HepG2 (cell line): Measurements from ENCODE around the gene NTPCR. TPM values are rescaled to one million over a fixed set of nuclear protein-coding genes. Genes with fewer than 3 reads are reported as not detected.

Source experiments
- ATAC-seq: fragments of 200-7000 bp; cut with Tn5 transposase; 3 replicates; pipeline ENCODE4 v1.9.1; 2020; ENCODE audit warnings: mild to moderate bottlenecking, moderate library complexity
- BruUV-seq: library from RNA; stranded (reverse); fragments of 400-500 nt; replicated peaks from 2 replicates; lab custom pipeline; 2021; lab: Mats Ljungman, UMichigan
- CTCF ChIA-PET: fragments of 300-600 bp; formaldehyde crosslinking; extraction: SDS; loops from one replicate; lab custom pipeline; 2021; ENCODE audit warnings: low total read pairs, inconsistent platforms, low intra/inter-chr PET ratio; lab: Yijun Ruan, JAX
- POLR2A ChIA-PET: fragments of 350-600 bp; sonication (Branson Sonifier 250); formaldehyde crosslinking; loops from one replicate; lab custom pipeline; 2020; ENCODE audit warnings: antibody characterized with exemption, inconsistent platforms; lab: Yijun Ruan, JAX
- DNase-seq: peaks from one replicate; pipeline ENCODE4 v3.0.0-alpha.2; 2015; ENCODE audit warnings: low spot score
- FAIRE-seq: peaks from 3 replicates; lab custom pipeline; 2011; peaks lifted over from hg19 to GRCh38; lab: Jason Lieb, UNC
- H2AFZ ChIP-seq: one replicate; pipeline ENCODE4 v1.6.1; 2011; ENCODE audit warnings: low read length, inconsistent platforms
- H3K27ac ChIP-seq: fragments of 300-600 bp; 3 replicates; pipeline ENCODE4 v1.8.0; 2011; ENCODE audit warnings: mixed run types, mild to moderate bottlenecking, mixed read lengths, low read length, inconsistent platforms; ENCODE audit not compliant: insufficient read depth; ENCODE audit errors: extremely low read length
- H3K27me3 ChIP-seq, 2 experiments: fragments of 200-600 bp in 1 of 2; 2 replicates in 1 of 2; 3 replicates in 1 of 2; pipeline versions ENCODE4 v1.6.0 to v1.8.0; 2011; ENCODE audit warnings: low read length in 2 of 2, mild to moderate bottlenecking in 2 of 2, moderate library complexity in 2 of 2, inconsistent platforms in 1 of 2; ENCODE audit not compliant: insufficient read depth in 2 of 2, control insufficient read depth in 1 of 2
- H3K36me3 ChIP-seq, 2 experiments: fragments of 200-600 bp in 1 of 2; replicated peaks in 1 of 2; 2 replicates in 1 of 2; 3 replicates in 1 of 2; pipeline versions ENCODE4 v1.5.1 to v1.8.0; 2011; ENCODE audit warnings: low read length in 2 of 2, inconsistent platforms in 1 of 2; ENCODE audit not compliant: insufficient read depth in 2 of 2, control insufficient read depth in 1 of 2
- H3K4me1 ChIP-seq: 2 replicates; pipeline ENCODE4 v1.5.1; 2012; ENCODE audit warnings: low read length, inconsistent platforms; ENCODE audit not compliant: insufficient read depth
- H3K4me2 ChIP-seq: 2 replicates; pipeline ENCODE4 v1.6.0; 2011; ENCODE audit warnings: low read depth, low read length, inconsistent platforms
- H3K4me3 ChIP-seq, 3 experiments: fragments of 200-600 bp in 1 of 3; sonication (generic), shearing (Covaris generic) in 1 of 3; replicated peaks in 1 of 3; 2 replicates each; pipeline ENCODE4 v1.5.1; 2011 to 2016; ENCODE audit warnings: low read length in 3 of 3, inconsistent platforms in 2 of 3, low read depth in 2 of 3, mild to moderate bottlenecking in 2 of 3, control low read depth in 1 of 3, mixed read lengths in 1 of 3; ENCODE audit not compliant: insufficient read depth in 1 of 3
- H3K79me2 ChIP-seq: one replicate; pipeline ENCODE4 v1.6.1; 2011; ENCODE audit warnings: low read length, inconsistent platforms; ENCODE audit not compliant: insufficient read depth
- H3K9ac ChIP-seq: 2 replicates; pipeline ENCODE4 v1.6.0; 2011; ENCODE audit warnings: mild to moderate bottlenecking, low read depth, low read length, inconsistent platforms; ENCODE audit not compliant: insufficient read depth
- H3K9me3 ChIP-seq: 2 replicates; pipeline ENCODE4 v1.5.1; 2012; ENCODE audit warnings: mild to moderate bottlenecking, low read length
- H4K20me1 ChIP-seq: 2 replicates; pipeline ENCODE4 v1.6.0; 2011; ENCODE audit warnings: inconsistent platforms, mild to moderate bottlenecking, low read length, moderate library complexity; ENCODE audit not compliant: insufficient read depth
- ERF ChIP-seq: IDR thresholded peaks from 2 replicates; pipeline ENCODE4 v1.6.1; 2018; ENCODE audit warnings: missing biosample characterization, missing genetic modification reagents
- HOXA3 ChIP-seq: sonication (generic); formaldehyde crosslinking; IDR thresholded peaks from 2 replicates; pipeline ENCODE4 v1.5.0; 2020; ENCODE audit warnings: missing genetic modification reagents
- KLF13 ChIP-seq: sonication (generic); formaldehyde crosslinking; IDR thresholded peaks from 2 replicates; pipeline ENCODE4 v1.4.0; 2020; ENCODE audit warnings: mild to moderate bottlenecking, missing genetic modification reagents
- SKI ChIP-seq: fragments of 450-650 bp; IDR thresholded peaks from one replicate; pipeline ENCODE4 v1.6.1; 2018; ENCODE audit warnings: mild to moderate bottlenecking; ENCODE audit not compliant: partially characterized antibody
- SMARCC2 ChIP-seq: fragments of 450-650 bp; IDR thresholded peaks from 2 replicates; pipeline ENCODE4 v1.6.1; 2017; ENCODE audit warnings: antibody characterized with exemption, mild to moderate bottlenecking
- SOX13 ChIP-seq, 3 experiments: fragments of 450-650 bp in 1 of 3; sonication (generic) in 1 of 3; formaldehyde crosslinking in 1 of 3; IDR thresholded peaks in 2 of 3; conservative IDR thresholded peaks in 1 of 3; 2 replicates each; pipeline versions ENCODE4 v1.5.0 to v1.6.1; 2016 to 2020; ENCODE audit warnings: antibody characterized with exemption in 1 of 3, mild to moderate bottlenecking in 1 of 3, missing compliant biosample characterization in 1 of 3, missing genetic modification reagents in 1 of 3, moderate library complexity in 1 of 3
- SP2 ChIP-seq: sonication (generic); formaldehyde crosslinking; IDR thresholded peaks from 2 replicates; pipeline ENCODE4 v1.5.1; 2020; ENCODE audit warnings: mild to moderate bottlenecking, missing genetic modification reagents
- SYNCRIP ChIP-seq: fragments of 200-400 bp; formaldehyde crosslinking; IDR thresholded peaks from 2 replicates; pipeline ENCODE4 v1.6.1; 2018; ENCODE audit warnings: mild to moderate bottlenecking, low read depth, low read length; ENCODE audit not compliant: insufficient read depth
- ZNF180 ChIP-seq: sonication (generic); formaldehyde crosslinking; IDR thresholded peaks from 2 replicates; pipeline ENCODE4 v1.4.0; 2020; ENCODE audit warnings: low read depth, missing genetic modification reagents, borderline replicate concordance
- ZNF678 ChIP-seq: sonication (generic); formaldehyde crosslinking; IDR thresholded peaks from 2 replicates; pipeline ENCODE4 v1.4.0; 2020; ENCODE audit warnings: mild to moderate bottlenecking, missing genetic modification reagents
- WGBS: methylation state at CpG from one replicate; pipeline ENCODE4 v1.1.6; 2017; ENCODE audit warnings: low lambda C conversion rate; 5-methylcytosine and 5-hydroxymethylcytosine counted together
- in situ Hi-C: cut with HindIII; loops from 2 replicates; pipeline ENCODE4 v1.10.0; 2017; ENCODE audit warnings: low pct_unique_long_range_greater_than_20kb; ENCODE audit not compliant: extremely low pct_ligation_motif_present
- intact Hi-C: fragments of 100-400 bp; cut with micrococcal nuclease; formaldehyde crosslinking; loops from one replicate; pipeline ENCODE4 v1.10.0; 2022; ENCODE audit not compliant: unreplicated experiment
- polyA plus RNA-seq, 8 experiments: library from polyadenylated mRNA; depleted of rRNA in 3 of 8; stranded (reverse) in 7 of 8; unstranded in 1 of 8; fragments of >200 nt; fragmentation: Illumina TruSeq in 4 of 8; extraction: Trizol in 4 of 8; gene quantifications; 2 replicates each; pipeline versions ENCODE4 v1.2.1 to v1.2.3, GENCODE V29; 2011 to 2016; ENCODE audit warnings: low read depth in 4 of 8, missing spikeins in 1 of 8, mixed read lengths in 1 of 8; ENCODE audit not compliant: insufficient read depth in 1 of 8
- total RNA-seq, 5 experiments: library from RNA; depleted of rRNA; stranded (reverse); fragments of >200 nt; fragmentation: Illumina TruSeq; extraction: Trizol; gene quantifications; 2 replicates each; pipeline ENCODE4 v1.2.3, GENCODE V29; 2016; ENCODE audit warnings: low read depth in 1 of 5
- TF ChIP-seq, protein P1 (sequence below): sonication (generic); formaldehyde crosslinking; IDR thresholded peaks from 2 replicates; pipeline ENCODE4 v1.8.1; 2022; ENCODE audit warnings: low read depth, mild to moderate bottlenecking, missing genetic modification reagents

NTPCR gene
- total and polyA plus RNA-seq, 2 of the 13 experiments (the other 11 are each of a cell fraction or from before 2014, with no cell fraction given) = 11.7 to 47.0 TPM

GRCh38 chr1:233031521-233031920, 81.1 kb downstream of the NTPCR start:
- Histone ChIP-seq H3K27ac (no peak overlapping the region), H3K4me2 (no peak overlapping the region), H3K36me3 (no peaks in the 10 kb centered on the region), H4K20me1 (no peaks in the 10 kb centered on the region), H3K9me3 (no peaks in the 10 kb centered on the region), H2AFZ (no peak overlapping the region), H3K4me1 (no peaks in the 10 kb centered on the region), H3K79me2 (no peaks in the 10 kb centered on the region), H3K4me3 (no peak overlapping the region), H3K9ac (no peak overlapping the region), H3K27me3 (peaks cover 0 to 2% of the 10 kb centered on the region in 2 experiments; a peak in 1 of 5 replicates)
- ChIA-PET POLR2A (no interaction called here), CTCF (no interaction called here)
- TF ChIP-seq SMARCC2 = no peak
- no peak for TF ChIP-seq SKI
- no peak for TF ChIP-seq KLF13 (CRISPR knock-in tag)
- TF ChIP-seq SYNCRIP = no peak
- TF ChIP-seq, protein P1, sequence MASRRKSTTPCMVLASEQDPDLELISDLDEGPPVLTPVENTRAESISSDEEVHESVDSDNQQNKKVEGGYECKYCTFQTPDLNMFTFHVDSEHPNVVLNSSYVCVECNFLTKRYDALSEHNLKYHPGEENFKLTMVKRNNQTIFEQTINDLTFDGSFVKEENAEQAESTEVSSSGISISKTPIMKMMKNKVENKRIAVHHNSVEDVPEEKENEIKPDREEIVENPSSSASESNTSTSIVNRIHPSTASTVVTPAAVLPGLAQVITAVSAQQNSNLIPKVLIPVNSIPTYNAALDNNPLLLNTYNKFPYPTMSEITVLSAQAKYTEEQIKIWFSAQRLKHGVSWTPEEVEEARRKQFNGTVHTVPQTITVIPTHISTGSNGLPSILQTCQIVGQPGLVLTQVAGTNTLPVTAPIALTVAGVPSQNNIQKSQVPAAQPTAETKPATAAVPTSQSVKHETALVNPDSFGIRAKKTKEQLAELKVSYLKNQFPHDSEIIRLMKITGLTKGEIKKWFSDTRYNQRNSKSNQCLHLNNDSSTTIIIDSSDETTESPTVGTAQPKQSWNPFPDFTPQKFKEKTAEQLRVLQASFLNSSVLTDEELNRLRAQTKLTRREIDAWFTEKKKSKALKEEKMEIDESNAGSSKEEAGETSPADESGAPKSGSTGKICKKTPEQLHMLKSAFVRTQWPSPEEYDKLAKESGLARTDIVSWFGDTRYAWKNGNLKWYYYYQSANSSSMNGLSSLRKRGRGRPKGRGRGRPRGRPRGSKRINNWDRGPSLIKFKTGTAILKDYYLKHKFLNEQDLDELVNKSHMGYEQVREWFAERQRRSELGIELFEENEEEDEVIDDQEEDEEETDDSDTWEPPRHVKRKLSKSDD (CRISPR knock-in tag) = no peak
- no peak for TF ChIP-seq SOX13 (IDR thresholded peaks at IDR 0.05)
- no peak for TF ChIP-seq SOX13 (CRISPR knock-in tag; conservative IDR thresholded peaks at IDR 0.05 in 1 of 2, IDR thresholded peaks at IDR 0.05 in 1 of 2)
- TF ChIP-seq ZNF678 = no peak
- no peak for TF ChIP-seq ZNF180 (CRISPR knock-in tag)
- TF ChIP-seq HOXA3 (CRISPR knock-in tag) = no peak
- no peak for TF ChIP-seq SP2 (CRISPR knock-in tag)
- no peak for TF ChIP-seq ERF (CRISPR knock-in tag)
- intact Hi-C loops (no loop called here), in situ Hi-C loops (no loop called here)
- no TSS peak for BruUV-seq
- 0% methylated on average over 3 of the region's 3 CpGs for WGBS
- ATAC-seq (no peak), FAIRE-seq (no peak), DNase-seq (no peak)
